ENCODE measurements around the gene SMDT1.

GRCh38 chr22:42114721-42115120 is 35.2 kb downstream of the SMDT1 start:
- TF ChIP-seq CTCF (conservative IDR thresholded peaks at IDR 0.05; ENCODE audit: low read depth, low read length) (peak; percentile 31), BHLHE40 (IDR thresholded peaks at IDR 0.05; ENCODE audit: low read depth, low read length) (no peak), FOS (IDR thresholded peaks at IDR 0.05; ENCODE audit: low read depth, low read length) (no peak), RFX5 (IDR thresholded peaks at IDR 0.05; ENCODE audit: low read depth, low read length) (no peak)
